Hepatocyte (in vitro differentiated cells): ENCODE measurements around the gene DBN1.

Experiments
- EZH2 ChIP-seq: fragments of 200-600 bp; sonication (generic); IDR thresholded peaks from 2 replicates; pipeline ENCODE4 v1.6.1; 2016; ENCODE audit warnings: antibody characterized with exemption, mild to moderate bottlenecking, borderline replicate concordance
- EZH2phosphoT487 ChIP-seq: fragments of 200-600 bp; sonication (generic); IDR thresholded peaks from one replicate; pipeline ENCODE4 v1.6.1; 2018; ENCODE audit warnings: antibody characterized with exemption, mild to moderate bottlenecking, low read depth, moderate library complexity; ENCODE audit not compliant: unreplicated experiment, severe bottlenecking
- TF ChIP-seq, protein P1 (sequence below): fragments of 200-600 bp; sonication (generic); IDR thresholded peaks from 2 replicates; pipeline ENCODE4 v1.5.1; 2016; ENCODE audit warnings: antibody characterized with exemption, mild to moderate bottlenecking; ENCODE audit not compliant: poor library complexity

DNA sequence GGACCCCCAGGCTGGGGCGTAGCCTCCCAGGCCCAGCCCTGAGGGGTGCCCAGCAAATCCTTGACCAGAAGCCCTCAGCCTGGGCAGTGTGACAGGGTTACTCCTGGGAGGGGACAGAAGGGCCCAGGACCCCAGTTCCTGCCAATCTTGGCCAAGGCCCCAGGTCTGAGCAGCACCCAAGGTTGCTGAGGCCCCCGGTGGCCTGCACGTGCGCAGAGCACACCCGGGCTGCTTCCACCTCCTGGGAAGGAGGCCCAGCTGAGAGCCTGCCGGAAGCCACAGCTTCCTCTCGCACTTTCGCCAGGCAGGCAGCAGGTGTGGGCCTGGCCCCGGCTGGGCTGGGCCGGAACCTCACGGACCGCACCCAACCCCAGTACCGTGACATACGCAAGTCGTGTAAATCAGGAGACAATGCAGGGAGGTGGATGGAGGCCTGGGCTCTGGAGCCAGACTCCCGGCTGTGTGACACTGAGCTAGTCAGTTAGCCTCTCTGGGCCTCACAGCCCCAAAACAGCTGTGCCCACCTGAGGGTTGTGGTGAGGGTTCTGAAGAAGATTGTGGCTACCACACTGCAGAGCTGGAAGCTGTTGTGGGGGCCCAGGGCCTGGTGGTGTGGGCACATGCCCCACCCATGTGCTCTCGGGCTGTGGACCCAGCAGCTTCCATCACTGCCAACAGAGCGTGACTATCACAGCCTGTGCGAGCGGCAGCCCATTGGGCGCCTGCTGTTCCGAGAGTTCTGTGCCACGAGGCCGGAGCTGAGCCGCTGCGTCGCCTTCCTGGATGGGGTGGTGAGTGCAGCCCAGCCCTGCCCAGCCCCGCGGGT is 41.9 kb downstream of the DBN1 start:
- TF ChIP-seq EZH2 (no peak), EZH2phosphoT487 (no peak)
- TF ChIP-seq, protein P1, sequence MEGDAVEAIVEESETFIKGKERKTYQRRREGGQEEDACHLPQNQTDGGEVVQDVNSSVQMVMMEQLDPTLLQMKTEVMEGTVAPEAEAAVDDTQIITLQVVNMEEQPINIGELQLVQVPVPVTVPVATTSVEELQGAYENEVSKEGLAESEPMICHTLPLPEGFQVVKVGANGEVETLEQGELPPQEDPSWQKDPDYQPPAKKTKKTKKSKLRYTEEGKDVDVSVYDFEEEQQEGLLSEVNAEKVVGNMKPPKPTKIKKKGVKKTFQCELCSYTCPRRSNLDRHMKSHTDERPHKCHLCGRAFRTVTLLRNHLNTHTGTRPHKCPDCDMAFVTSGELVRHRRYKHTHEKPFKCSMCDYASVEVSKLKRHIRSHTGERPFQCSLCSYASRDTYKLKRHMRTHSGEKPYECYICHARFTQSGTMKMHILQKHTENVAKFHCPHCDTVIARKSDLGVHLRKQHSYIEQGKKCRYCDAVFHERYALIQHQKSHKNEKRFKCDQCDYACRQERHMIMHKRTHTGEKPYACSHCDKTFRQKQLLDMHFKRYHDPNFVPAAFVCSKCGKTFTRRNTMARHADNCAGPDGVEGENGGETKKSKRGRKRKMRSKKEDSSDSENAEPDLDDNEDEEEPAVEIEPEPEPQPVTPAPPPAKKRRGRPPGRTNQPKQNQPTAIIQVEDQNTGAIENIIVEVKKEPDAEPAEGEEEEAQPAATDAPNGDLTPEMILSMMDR: no peak
